Small intestine (tissue), 7 donors: ENCODE results near the gene NR1H2. TPM values are rescaled to one million over a fixed set of nuclear protein-coding genes. Genes with fewer than 3 reads are reported as not detected.

Experiments
- DNase-seq, 2 donors: peaks; one replicate each; pipeline versions ENCODE4 v3.0.0 to v3.0.0-alpha.2; 2013
- FAIRE-seq: peaks from 2 replicates; lab custom pipeline; 2012; peaks lifted over from hg19 to GRCh38; lab: Jason Lieb, UNC
- H3K27ac ChIP-seq, 3 donors: one replicate each; pipeline ENCODE4 v1.5.1; 2013; ENCODE audit warnings: low read length in 2 of 3, mild to moderate bottlenecking in 2 of 3, control low read depth in 1 of 3, inconsistent platforms in 1 of 3, low read depth in 1 of 3, moderate library complexity in 1 of 3
- H3K27me3 ChIP-seq, 3 donors: one replicate each; pipeline ENCODE4 v1.6.1; 2013; ENCODE audit warnings: low read length in 3 of 3, inconsistent platforms in 1 of 3; ENCODE audit not compliant: control insufficient read depth in 3 of 3, insufficient read depth in 3 of 3
- H3K36me3 ChIP-seq, 3 donors: one replicate each; pipeline ENCODE4 v1.6.1; 2013; ENCODE audit warnings: low read length in 3 of 3, inconsistent platforms in 1 of 3, low read depth in 1 of 3, mild to moderate bottlenecking in 1 of 3, moderate library complexity in 1 of 3; ENCODE audit not compliant: control insufficient read depth in 3 of 3, insufficient read depth in 2 of 3
- H3K4me1 ChIP-seq, 3 donors: one replicate each; pipeline ENCODE4 v1.6.1; 2013; ENCODE audit warnings: low read length in 2 of 3, inconsistent platforms in 1 of 3, low read depth in 1 of 3, mild to moderate bottlenecking in 1 of 3, moderate library complexity in 1 of 3; ENCODE audit not compliant: control insufficient read depth in 3 of 3, insufficient read depth in 2 of 3
- H3K4me3 ChIP-seq, 3 donors: one replicate each; pipeline ENCODE4 v1.5.1; 2013; ENCODE audit warnings: low read length in 3 of 3, control low read depth in 1 of 3, inconsistent platforms in 1 of 3, low read depth in 1 of 3, mild to moderate bottlenecking in 1 of 3, moderate library complexity in 1 of 3
- H3K9me3 ChIP-seq, 2 donors: one replicate each; pipeline ENCODE4 v1.6.1; 2013; ENCODE audit warnings: low read depth in 1 of 2, low read length in 1 of 2; ENCODE audit not compliant: control insufficient read depth in 2 of 2, insufficient read depth in 1 of 2
- WGBS, 3 donors: extraction: QIAGEN DNeasy Blood & Tissue Kit; methylation state at CpG; one replicate each; pipeline ENCODE4 v1.1.7; 2013; 5-methylcytosine and 5-hydroxymethylcytosine counted together
- polyA plus RNA-seq, 4 donors: library from polyadenylated mRNA; stranded (reverse) in 3 of 4; unstranded in 1 of 4; fragments of 200-250 nt in 3 of 4; fragments of 120-200 nt in 1 of 4; gene quantifications; one replicate each; pipeline versions ENCODE4 v1.2.1 to v1.2.3, GENCODE V29; 2013
- donor health status: healthy with polysubstance abuse.
- donor health status: control.
- donor health status: control.
- donor health status: Bipolar disorder and iron deficiency.
- donor health status: healthy.

NR1H2 gene
- polyA plus RNA-seq, 4 donors: 40.4 to 78.4 (median 62.7) TPM

GRCh38 chr19:50423279-50424113, 47.2 kb downstream of the NR1H2 start:
- no peak for FAIRE-seq
- Histone ChIP-seq H3K9me3 (no peaks in the 10 kb centered on the region), H3K27ac (no peak overlapping the region), H3K4me1 (peaks cover 0 to 4% (median 0%) of the 10 kb centered on the region in 3 donors), H3K27me3 (peaks cover 0 to 27% (median 7%) of the 10 kb centered on the region in 3 donors), H3K36me3 (no peaks in the 10 kb centered on the region), H3K4me3 (no peak overlapping the region)
- 67 to 75% (median 67%) methylated on average over 20 to 22 of the region's 22 CpGs for WGBS, 3 donors
- DNase-seq: peak; percentile 18 to 44

GRCh38 chr19:50425581-50425980, 49.3 kb downstream of the NR1H2 start:
- Histone ChIP-seq H3K4me1 (peaks cover 0 to 4% (median 0%) of the 10 kb centered on the region in 3 donors), H3K27me3 (peaks cover 0 to 28% (median 5%) of the 10 kb centered on the region in 3 donors), H3K4me3 (no peak overlapping the region), H3K36me3 (no peaks in the 10 kb centered on the region), H3K27ac (no peak overlapping the region), H3K9me3 (no peaks in the 10 kb centered on the region)
- DNase-seq: no peak
- no peak for FAIRE-seq
- WGBS, 3 donors: 55 to 60% (median 59%) methylated on average over 7 of the region's 7 CpGs

DNA sequence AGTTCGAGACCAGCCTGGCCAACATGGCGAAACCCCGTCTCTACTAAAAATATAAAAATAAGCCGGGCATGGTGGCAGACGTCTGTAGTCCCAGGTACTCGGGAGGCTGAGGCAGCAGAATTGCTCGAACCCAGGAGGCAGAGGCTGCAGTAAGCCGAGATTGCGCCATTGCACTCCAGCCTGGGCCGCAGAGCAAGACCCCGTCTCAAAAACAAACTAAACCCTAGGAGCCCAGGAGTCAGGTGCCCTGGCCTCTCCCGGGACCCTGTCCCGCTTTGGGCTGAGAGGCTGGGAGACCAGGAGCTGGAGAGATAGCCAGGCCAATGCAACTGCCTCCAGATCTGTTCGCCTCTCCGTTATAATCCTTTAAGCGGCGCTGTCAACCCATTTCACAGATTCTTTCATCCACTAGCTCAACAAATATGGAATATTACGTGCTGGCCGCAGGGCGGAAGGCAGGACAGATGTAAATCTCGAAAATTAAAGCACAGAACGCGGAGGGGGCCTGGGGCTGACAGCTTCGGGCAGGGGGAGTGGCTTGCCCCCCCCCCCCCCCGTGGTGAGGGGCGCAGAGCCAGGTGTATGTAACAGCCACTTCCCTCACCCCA, 51.2 kb downstream of the NR1H2 start:
- FAIRE-seq (no peak), DNase-seq (no peak)
- Histone ChIP-seq H3K4me3 (peak overlapping the region in 2 of 3 donors; percentile 1 to 37), H3K27ac (no peak overlapping the region), H3K4me1 (peaks cover 0 to 13% (median 2%) of the 10 kb centered on the region in 3 donors), H3K36me3 (no peaks in the 10 kb centered on the region), H3K27me3 (peaks cover 0 to 41% (median 3%) of the 10 kb centered on the region in 3 donors), H3K9me3 (no peaks in the 10 kb centered on the region)
- 81 to 85% (median 81%) methylated on average over 24 to 26 of the region's 26 CpGs for WGBS, 3 donors

DNA sequence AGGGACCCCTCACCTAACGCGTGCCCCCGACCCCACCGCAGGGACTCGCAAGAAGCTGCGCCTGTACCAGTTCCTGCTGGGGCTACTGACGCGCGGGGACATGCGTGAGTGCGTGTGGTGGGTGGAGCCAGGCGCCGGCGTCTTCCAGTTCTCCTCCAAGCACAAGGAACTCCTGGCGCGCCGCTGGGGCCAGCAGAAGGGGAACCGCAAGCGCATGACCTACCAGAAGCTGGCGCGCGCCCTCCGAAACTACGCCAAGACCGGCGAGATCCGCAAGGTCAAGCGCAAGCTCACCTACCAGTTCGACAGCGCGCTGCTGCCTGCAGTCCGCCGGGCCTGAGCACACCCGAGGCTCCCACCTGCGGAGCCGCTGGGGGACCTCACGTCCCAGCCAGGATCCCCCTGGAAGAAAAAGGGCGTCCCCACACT, 51.8 kb downstream of the NR1H2 start:
- peak overlapping the region in 2 of 3 donors; percentile 1 to 37 for H3K4me3 ChIP-seq
- FAIRE-seq: no peak
- peak overlapping the region in 1 of 3 donors; percentile 39 for H3K27ac ChIP-seq
- no peaks in the 10 kb centered on the region for H3K9me3 ChIP-seq
- H3K27me3 ChIP-seq: peaks cover 4 to 47% (median 4%) of the 10 kb centered on the region in 3 donors
- 7 to 16% (median 10%) methylated on average over 35 to 38 of the region's 38 CpGs for WGBS, 3 donors
- no peaks in the 10 kb centered on the region for H3K36me3 ChIP-seq
- DNase-seq: peak; percentile 66 to 91
- peaks cover 0 to 17% (median 3%) of the 10 kb centered on the region in 3 donors for H3K4me1 ChIP-seq

- Histone ChIP-seq H3K9me3 (no peaks in the 10 kb centered on the region), H3K27me3 (peaks cover 4 to 52% (median 4%) of the 10 kb centered on the region in 3 donors), H3K4me1 (peaks cover 0 to 17% (median 3%) of the 10 kb centered on the region in 3 donors), H3K4me3 (no peak overlapping the region), H3K36me3 (no peaks in the 10 kb centered on the region), H3K27ac (no peak overlapping the region)
- 82 to 88% (median 87%) methylated on average over 7 of the region's 7 CpGs for WGBS, 3 donors
- FAIRE-seq (no peak), DNase-seq (no peak)
These were observed 52.7 kb downstream of the NR1H2 start for GRCh38 chr19:50428772-50429463.

- Histone ChIP-seq H3K4me1 (peaks cover 0 to 17% (median 3%) of the 10 kb centered on the region in 3 donors), H3K27me3 (peaks cover 4 to 52% (median 6%) of the 10 kb centered on the region in 3 donors), H3K36me3 (no peaks in the 10 kb centered on the region), H3K27ac (peak overlapping the region in 1 of 3 donors; percentile 66), H3K9me3 (no peaks in the 10 kb centered on the region), H3K4me3 (peak overlapping the region in 1 of 3 donors; percentile 63)
- 20 to 36% (median 25%) methylated on average over 13 of the region's 13 CpGs for WGBS, 3 donors
- no peak for FAIRE-seq
- no peak for DNase-seq
These were observed 54.7 kb downstream of the NR1H2 start for GRCh38 chr19:50430888-50431342.

- Histone ChIP-seq H3K4me1 (peaks cover 0 to 17% (median 3%) of the 10 kb centered on the region in 3 donors), H3K9me3 (no peaks in the 10 kb centered on the region), H3K27me3 (peaks cover 4 to 52% (median 9%) of the 10 kb centered on the region in 3 donors), H3K36me3 (no peaks in the 10 kb centered on the region), H3K27ac (peak overlapping the region in 2 of 3 donors; percentile 20 to 66), H3K4me3 (peak overlapping the region; percentile 48 to 63 (median 60))
- FAIRE-seq (no peak), DNase-seq (peak; percentile 80 to 93)
- 1% methylated on average over 40 to 54 of the region's 54 CpGs for WGBS, 3 donors
These were observed 55.3 kb downstream of the NR1H2 start for GRCh38 chr19:50431343-50432220.
